Endodermal cell (in vitro differentiated cells): ENCODE data around the gene CNGA3. TPM values are rescaled to one million over a fixed set of nuclear protein-coding genes. Genes with fewer than 3 reads are reported as not detected.
A peak's percentile ranks its signal among the peaks of the same experiment; 100 is the strongest.

Experiments
- DNase-seq: peaks from one replicate; pipeline ENCODE4 v3.0.0-alpha.2; 2017
- H3K27ac ChIP-seq: 2 replicates; pipeline ENCODE4 v1.5.1; 2013; ENCODE audit warnings: mild to moderate bottlenecking, low read depth, low read length, moderate library complexity
- H3K27me3 ChIP-seq: 2 replicates; pipeline ENCODE4 v1.6.1; 2013; ENCODE audit warnings: mild to moderate bottlenecking, low read length, moderate library complexity; ENCODE audit not compliant: insufficient read depth, control insufficient read depth, poor library complexity, severe bottlenecking
- H3K36me3 ChIP-seq: 2 replicates; pipeline ENCODE4 v1.7.0; 2013; ENCODE audit warnings: mild to moderate bottlenecking, low read length, moderate library complexity; ENCODE audit not compliant: control insufficient read depth, insufficient read depth
- H3K4me1 ChIP-seq: one replicate; pipeline ENCODE4 v1.7.0; 2013; ENCODE audit warnings: low read length; ENCODE audit not compliant: control insufficient read depth, insufficient read depth
- H3K4me3 ChIP-seq: 2 replicates; pipeline ENCODE4 v1.5.1; 2013; ENCODE audit warnings: mild to moderate bottlenecking, low read length, moderate library complexity
- H3K9ac ChIP-seq: 2 replicates; pipeline ENCODE4 v1.6.1; 2013; ENCODE audit warnings: mild to moderate bottlenecking, low read length, moderate library complexity; ENCODE audit not compliant: poor library complexity, severe bottlenecking; ENCODE audit errors: extremely low read depth
- H3K9me3 ChIP-seq: 2 replicates; pipeline ENCODE4 v1.6.1; 2013; ENCODE audit warnings: mild to moderate bottlenecking, low read length, moderate library complexity; ENCODE audit not compliant: control insufficient read depth
- H3K27ac Mint-ChIP-seq: 2 replicates; pipeline ENCODE4 v1.8.0; 2020; ENCODE audit warnings: mixed read lengths
- H3K27me3 Mint-ChIP-seq: 2 replicates; pipeline ENCODE4 v1.8.0; 2021; ENCODE audit warnings: mild to moderate bottlenecking, mixed read lengths; ENCODE audit not compliant: insufficient read depth
- H3K36me3 Mint-ChIP-seq: 2 replicates; pipeline ENCODE4 v1.8.0; 2020; ENCODE audit warnings: low read depth, mixed read lengths
- H3K4me1 Mint-ChIP-seq: 2 replicates; pipeline ENCODE4 v1.8.0; 2020; ENCODE audit warnings: mixed read lengths
- H3K4me3 Mint-ChIP-seq: 2 replicates; pipeline ENCODE4 v1.8.0; 2020; ENCODE audit warnings: mild to moderate bottlenecking, moderate library complexity, mixed read lengths
- H3K9me3 Mint-ChIP-seq: 2 replicates; pipeline ENCODE4 v1.8.0; 2020; ENCODE audit warnings: mild to moderate bottlenecking, mixed read lengths
- CTCF ChIP-seq: fragments of 200-600 bp; sonication (generic); conservative IDR thresholded peaks from 2 replicates; pipeline ENCODE4 v1.5.0; 2021; ENCODE audit warnings: antibody characterized with exemption, mild to moderate bottlenecking
- WGBS, 2 experiments: methylation state at CpG; one replicate each; pipeline versions ENCODE4 v1.1.5 to v1.1.7; 2013; ENCODE audit warnings: missing lambda C conversion rate in 2 of 2, mixed read lengths in 1 of 2; ENCODE audit not compliant: insufficient coverage in 1 of 2, insufficient read length in 1 of 2; 5-methylcytosine and 5-hydroxymethylcytosine counted together
- total RNA-seq, 2 donors: library from RNA; stranded (reverse); fragmentation: NEBNext Ultra II Directional in 1 of 2; extraction: Animal tissue kit (Norgen Biotek cat#: 25700) in 1 of 2; gene quantifications; 2 replicates in 1 of 2; 3 replicates in 1 of 2; pipeline ENCODE4 v1.2.1, GENCODE V29; 2021

CNGA3 gene
- total RNA-seq, 2 donors from 2014 or later, result 0.33 TPM; not detected in 1

- no peak for TF ChIP-seq CTCF
- Mint-ChIP-seq H3K4me3 (peak overlapping the region; percentile 95), H3K27me3 (no peaks in the 10 kb centered on the region), H3K4me1 (peaks cover 65% of the 10 kb centered on the region), H3K9me3 (no peaks in the 10 kb centered on the region), H3K36me3 (no peaks in the 10 kb centered on the region), H3K27ac (no peak overlapping the region)
- H3K9ac ChIP-seq, result peak overlapping the region; percentile 81
- DNase-seq, result no peak
- peaks cover 11% of the 10 kb centered on the region for H3K36me3 ChIP-seq
- peaks cover 3% of the 10 kb centered on the region for H3K9me3 ChIP-seq
- no peak overlapping the region for H3K27ac ChIP-seq
- 70 to 90% methylated on average over 5 to 6 of the region's 6 CpGs for WGBS, 2 experiments
- H3K27me3 ChIP-seq, result no peaks in the 10 kb centered on the region
- H3K4me3 ChIP-seq, result peak overlapping the region; percentile 99
- peaks cover 9% of the 10 kb centered on the region for H3K4me1 ChIP-seq
These were observed 100.6 kb downstream of the CNGA3 start for GRCh38 chr2:98446850-98447249.

Other genes starting within 250 kb of the CNGA3 start
- 10 to 100 TPM; 84.9 to 94.2 TPM for gene INPP4A, start 98.4 kb downstream of the CNGA3 start, total RNA-seq